Testis (tissue), 2 donors: ENCODE data around the gene GALT.

Source experiments
- CTCF ChIP-seq, 3 experiments: fragments of 450-650 bp in 2 of 3; fragments of 200-600 bp in 1 of 3; sonication (generic) in 1 of 3; IDR thresholded peaks; one replicate each; pipeline ENCODE4 v1.5.1; 2016 to 2019; ENCODE audit warnings: antibody characterized with exemption in 3 of 3, mild to moderate bottlenecking in 2 of 3, moderate library complexity in 1 of 3
- POLR2A ChIP-seq: fragments of 450-650 bp; IDR thresholded peaks from one replicate; pipeline ENCODE4 v1.6.1; 2017; ENCODE audit warnings: antibody characterized with exemption, mild to moderate bottlenecking, moderate library complexity

DNA sequence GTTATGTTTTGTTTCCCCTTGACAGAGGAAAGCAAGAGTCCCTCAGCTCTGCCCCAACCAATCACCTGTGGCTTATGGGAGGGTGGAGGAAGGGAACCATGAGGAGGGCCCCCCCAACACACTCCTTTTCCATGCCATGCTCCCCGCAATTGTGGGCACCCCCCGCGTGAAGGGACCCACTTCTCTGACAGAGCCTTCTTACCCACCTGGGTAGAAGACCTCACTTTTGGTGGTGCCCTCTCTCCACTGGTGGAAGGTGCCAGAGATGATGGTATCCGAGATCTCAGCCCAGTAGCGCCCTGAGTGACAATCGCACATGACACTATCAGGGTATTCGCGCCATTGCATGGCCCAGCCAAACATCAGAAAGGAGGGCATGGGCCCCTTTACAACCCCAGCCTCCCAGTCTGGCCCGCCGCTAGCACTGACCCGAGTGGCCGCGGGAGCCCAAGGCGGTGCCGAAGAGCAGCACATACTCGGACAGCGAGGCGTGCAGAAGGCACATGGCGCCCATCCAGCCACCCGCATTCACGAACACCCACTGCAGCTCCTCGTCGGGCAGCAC lies 9.6 kb upstream of the GALT start:
- no peak for TF ChIP-seq POLR2A
- TF ChIP-seq CTCF (IDR thresholded peaks at IDR 0.05): no peak
